GM23248 (cell line): Measurements from ENCODE around the gene GSN. TPM values are rescaled to one million over a fixed set of nuclear protein-coding genes. Genes with fewer than 3 reads are reported as not detected.

Experiments
- DNase-seq: peaks from one replicate; pipeline ENCODE4 v3.0.0-alpha.2; 2015
- H2AFZ ChIP-seq: fragments of 200-600 bp; sonication (generic); 2 replicates; pipeline ENCODE4 v1.6.1; 2016; ENCODE audit warnings: antibody characterized with exemption
- H3F3A ChIP-seq: fragments of 200-600 bp; sonication (generic); 2 replicates; pipeline ENCODE4 v1.6.1; 2016; ENCODE audit warnings: mild to moderate bottlenecking, antibody characterized with exemption, mixed run types; ENCODE audit not compliant: insufficient read depth
- H3K27ac ChIP-seq: fragments of 200-600 bp; sonication (generic); 2 replicates; pipeline ENCODE4 v1.5.1; 2016; ENCODE audit warnings: mild to moderate bottlenecking
- H3K27me3 ChIP-seq: fragments of 200-600 bp; sonication (generic); replicated peaks from 2 replicates; pipeline ENCODE4 v1.6.1; 2016; ENCODE audit warnings: mild to moderate bottlenecking; ENCODE audit not compliant: insufficient read depth
- H3K36me3 ChIP-seq: fragments of 200-600 bp; sonication (generic); 2 replicates; pipeline ENCODE4 v1.6.1; 2016; ENCODE audit warnings: low read depth, mild to moderate bottlenecking
- H3K4me1 ChIP-seq: fragments of 200-600 bp; sonication (generic); 2 replicates; pipeline ENCODE4 v1.6.1; 2016; ENCODE audit warnings: mild to moderate bottlenecking; ENCODE audit not compliant: insufficient read depth
- H3K4me2 ChIP-seq: fragments of 200-600 bp; sonication (generic); one replicate; pipeline ENCODE4 v1.6.1; 2016; ENCODE audit warnings: mild to moderate bottlenecking; ENCODE audit not compliant: unreplicated experiment
- H3K4me3 ChIP-seq: fragments of 200-600 bp; sonication (generic); 2 replicates; pipeline ENCODE4 v1.5.1; 2016; ENCODE audit warnings: mild to moderate bottlenecking
- H3K79me2 ChIP-seq: fragments of 200-600 bp; sonication (generic); 2 replicates; pipeline ENCODE4 v1.6.1; 2016; ENCODE audit warnings: mild to moderate bottlenecking; ENCODE audit not compliant: insufficient read depth
- H3K9ac ChIP-seq: fragments of 200-600 bp; sonication (generic); 2 replicates; pipeline ENCODE4 v1.6.1; 2016; ENCODE audit warnings: mild to moderate bottlenecking
- H3K9me2 ChIP-seq: fragments of 200-600 bp; sonication (generic); 2 replicates; pipeline ENCODE4 v1.6.1; 2016; ENCODE audit warnings: mixed run types, mild to moderate bottlenecking, moderate library complexity; ENCODE audit not compliant: insufficient read depth
- H3K9me3 ChIP-seq: fragments of 200-600 bp; sonication (generic); one replicate; pipeline ENCODE4 v1.6.1; 2017; ENCODE audit warnings: low read depth
- H4K20me1 ChIP-seq: fragments of 200-600 bp; sonication (generic); 2 replicates; pipeline ENCODE4 v1.6.0; 2016; ENCODE audit not compliant: insufficient read depth
- EZH2 ChIP-seq: fragments of 200-600 bp; sonication (generic); IDR thresholded peaks from 2 replicates; pipeline ENCODE4 v1.6.1; 2018; ENCODE audit warnings: antibody characterized with exemption, mild to moderate bottlenecking; ENCODE audit not compliant: insufficient read depth, poor library complexity, severe bottlenecking
- EZH2phosphoT487 ChIP-seq: fragments of 200-600 bp; sonication (generic); IDR thresholded peaks from 2 replicates; pipeline ENCODE4 v1.6.1; 2018; ENCODE audit warnings: antibody characterized with exemption, moderate library complexity, mild to moderate bottlenecking, low read depth; ENCODE audit not compliant: insufficient read depth
- WGBS, 2 experiments: methylation state at CpG; one replicate each; pipeline ENCODE4 v1.1.6; 2015 to 2017; ENCODE audit warnings: low lambda C conversion rate in 2 of 2, low coverage in 1 of 2; ENCODE audit errors: missing lambda C conversion rate in 2 of 2; 5-methylcytosine and 5-hydroxymethylcytosine counted together
- in situ Hi-C: fragments of 300-500 bp; cut with MboI; formaldehyde crosslinking; loops from 2 replicates; pipeline ENCODE4 v1.15.0; 2020
- polyA plus RNA-seq: library from polyadenylated mRNA; unstranded; fragments of >200 nt; fragmentation: Nextera tagmentation; extraction: Ambion mirVana; gene quantifications from 2 replicates; pipeline ENCODE4 v1.2.1, GENCODE V29; 2016
- total RNA-seq: library from RNA; depleted of rRNA; stranded (reverse); fragments of >200 nt; shearing (Covaris generic); gene quantifications from 2 replicates; pipeline ENCODE4 v1.2.3, GENCODE V29; 2014; rRNA removed

Gene GSN
- total and polyA plus RNA-seq, 2 experiments from 2014 or later: 258 to 387 TPM

DNA sequence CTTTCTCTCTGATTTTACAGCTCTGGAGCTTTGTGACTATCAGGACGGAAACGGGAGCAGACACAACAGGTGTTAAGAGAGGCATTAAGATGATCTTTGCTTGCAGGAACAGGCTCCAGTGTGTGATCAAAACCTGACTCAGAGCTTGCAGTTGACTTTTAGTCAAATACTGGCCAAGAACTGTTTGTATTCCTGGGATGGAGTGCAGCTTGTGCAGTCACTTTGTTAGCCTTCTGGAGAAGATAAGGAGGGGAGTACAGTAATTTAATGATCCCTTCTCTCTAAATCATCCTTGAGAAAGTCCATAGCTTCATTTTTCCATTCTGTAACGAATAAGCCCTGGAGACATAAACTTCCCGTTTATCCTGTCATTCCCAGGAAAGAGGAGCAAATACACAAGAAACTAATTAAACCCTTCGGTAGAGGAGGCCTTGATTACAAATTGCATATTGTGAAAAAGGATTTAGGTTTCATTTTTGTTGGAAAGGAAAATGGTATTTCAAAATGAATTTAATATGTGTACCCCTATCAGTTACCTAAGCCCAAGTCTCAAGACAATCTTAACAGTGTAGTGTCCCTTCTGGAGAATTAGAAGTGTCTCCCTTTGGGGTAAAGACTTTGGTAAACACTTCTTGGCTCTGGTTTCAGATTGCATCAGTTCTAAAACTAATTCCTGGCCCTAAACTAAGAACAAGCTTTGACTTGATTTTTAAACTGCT lies 105.2 kb downstream of the GSN start:
- peak; percentile 68 for DNase-seq
- Histone ChIP-seq H4K20me1 (no peaks in the 10 kb centered on the region), H3K9me2 (no peaks in the 10 kb centered on the region), H3K4me3 (peak overlapping the region; percentile 17; the same call in 1 of the 2 replicates), H3K9ac (peak overlapping the region; percentile 14), H3K4me1 (peaks cover 19% of the 10 kb centered on the region), H3K79me2 (peaks cover 13% of the 10 kb centered on the region), H3K36me3 (no peaks in the 10 kb centered on the region), H3K4me2 (peak overlapping the region; percentile 27), H3K27ac (peak overlapping the region; percentile 31; the same call in 1 of the 2 replicates), H3K27me3 (no peaks in the 10 kb centered on the region), H3K9me3 (no peaks in the 10 kb centered on the region), H3F3A (peaks cover 26% of the 10 kb centered on the region), H2AFZ (peak overlapping the region; percentile 44)
- in situ Hi-C loops: no loop called here
- TF ChIP-seq EZH2: no peak
- no peak for TF ChIP-seq EZH2phosphoT487
- 9% methylated on average over 5 of the region's 5 CpGs for WGBS, 2 experiments

DNA sequence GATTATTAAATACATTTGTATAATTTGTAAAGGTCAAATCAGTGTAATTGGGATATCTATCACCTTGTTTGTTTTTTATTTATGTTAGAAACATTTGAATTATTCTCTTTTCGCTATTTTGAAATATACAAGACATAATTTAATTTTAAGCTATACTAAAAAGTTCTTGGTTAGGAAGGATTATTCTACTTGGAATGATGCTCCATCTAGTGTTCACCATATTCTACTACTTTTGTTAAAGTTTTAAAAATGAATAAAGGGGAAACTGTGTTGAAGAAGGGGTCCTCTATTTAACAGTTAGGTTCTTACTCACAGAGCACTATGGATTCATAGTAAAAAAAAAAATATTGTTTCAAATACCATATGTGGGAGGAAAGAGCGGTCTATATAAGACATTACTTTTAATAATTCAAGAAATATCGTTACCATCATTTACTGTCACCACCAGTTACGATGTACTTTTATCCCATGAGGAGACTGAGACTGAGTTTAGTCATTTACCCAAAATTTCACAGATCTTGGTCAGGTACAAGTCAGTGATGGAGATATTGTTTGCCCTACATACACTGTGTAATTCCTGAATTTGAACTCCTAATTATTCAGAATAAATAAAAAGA lies 108.4 kb downstream of the GSN start:
- no peaks in the 10 kb centered on the region for H3K27me3 ChIP-seq
- no peaks in the 10 kb centered on the region for H3K79me2 ChIP-seq
- H3K4me3 ChIP-seq: no peak overlapping the region
- no peaks in the 10 kb centered on the region for H3K9me2 ChIP-seq
- no peak for TF ChIP-seq EZH2phosphoT487
- H3K9me3 ChIP-seq: no peaks in the 10 kb centered on the region
- H4K20me1 ChIP-seq: no peaks in the 10 kb centered on the region
- H3K9ac ChIP-seq: no peak overlapping the region
- no peak overlapping the region for H2AFZ ChIP-seq
- peak; percentile 64 for DNase-seq
- no peaks in the 10 kb centered on the region for H3K36me3 ChIP-seq
- no peak overlapping the region for H3K4me2 ChIP-seq
- 76 to 77% methylated on average over 4 of the region's 4 CpGs for WGBS, 2 experiments
- H3K27ac ChIP-seq: no peak overlapping the region
- in situ Hi-C loops: no loop called here
- H3K4me1 ChIP-seq: peaks cover 14% of the 10 kb centered on the region
- peaks cover 24% of the 10 kb centered on the region for H3F3A ChIP-seq

DNA sequence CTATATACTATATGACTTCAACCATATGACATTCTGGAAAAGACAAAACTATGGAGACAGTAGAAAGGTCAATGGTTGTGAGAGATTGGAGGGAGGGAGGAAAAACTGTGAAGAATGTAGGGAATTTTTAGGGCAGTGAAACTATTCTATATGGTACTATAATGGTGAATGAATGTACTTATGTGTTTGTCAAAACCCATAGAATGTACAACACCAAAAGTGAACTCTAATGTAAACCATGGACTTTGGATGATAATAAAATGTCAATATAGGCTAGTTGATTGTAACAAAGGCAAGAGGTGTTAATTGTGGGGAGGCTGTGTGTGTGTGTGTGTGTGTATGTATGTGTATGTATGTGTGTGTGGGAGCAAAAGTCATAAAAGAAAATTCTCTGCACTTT lies 112.9 kb downstream of the GSN start:
- Histone ChIP-seq H3K4me3 (no peak overlapping the region), H3K9me3 (no peaks in the 10 kb centered on the region), H3F3A (no peaks in the 10 kb centered on the region), H3K27ac (no peak overlapping the region), H3K4me1 (no peaks in the 10 kb centered on the region), H2AFZ (no peak overlapping the region), H4K20me1 (no peaks in the 10 kb centered on the region), H3K9me2 (no peaks in the 10 kb centered on the region), H3K9ac (no peak overlapping the region), H3K79me2 (no peaks in the 10 kb centered on the region), H3K4me2 (no peak overlapping the region), H3K27me3 (no peaks in the 10 kb centered on the region), H3K36me3 (no peaks in the 10 kb centered on the region)
- in situ Hi-C loops: no loop called here
- TF ChIP-seq EZH2phosphoT487 (no peak), EZH2 (no peak)
- DNase-seq: no peak

Other genes starting within 250 kb of the GSN start
- gene C5, start 217.9 kb upstream of the GSN start, total RNA-seq: 1.6 and 2.4 TPM in 2 replicates
- 0.58 and 1.2 TPM in 2 replicates for gene C5, start 217.9 kb upstream of the GSN start, polyA plus RNA-seq
- gene CNTRL, start 193.2 kb upstream of the GSN start, total RNA-seq: 6.3 and 7.3 TPM in 2 replicates
- 3.7 and 4.4 TPM in 2 replicates for gene CNTRL, start 193.2 kb upstream of the GSN start, polyA plus RNA-seq
- 25.8 and 28.8 TPM in 2 replicates for gene RAB14, start 66.3 kb upstream of the GSN start, total RNA-seq
- gene RAB14, start 66.3 kb upstream of the GSN start, polyA plus RNA-seq: 75.9 and 79.5 TPM in 2 replicates
- gene STOM, start 102.1 kb downstream of the GSN start, total RNA-seq: 67.7 and 68.5 TPM in 2 replicates
- gene STOM, start 102.1 kb downstream of the GSN start, polyA plus RNA-seq: 58.0 and 61.9 TPM in 2 replicates
- not detected in 2 replicates for gene GGTA1, start 231.7 kb downstream of the GSN start, total RNA-seq
- not detected in 2 replicates for gene GGTA1, start 231.7 kb downstream of the GSN start, polyA plus RNA-seq